GM10847 (cell line): ENCODE measurements around the gene CDK5.

Experiments used
- POLR2A ChIP-seq: IDR thresholded peaks from 2 replicates; pipeline ENCODE4 v1.6.1; 2011; ENCODE audit not compliant: insufficient read length; ENCODE audit errors: extremely low read depth

The CDK5 gene

GRCh38 chr7:151057506-151057988, at the start of gene CDK5:
Gene CDK5, minus strand, starts transcription at chr7:151057897. Its CDS starts 49 bp downstream, at chr7:151057848.
- TF ChIP-seq POLR2A: no peak

GRCh38 chr7:151104411-151105235, 46.9 kb upstream of the CDK5 start:
- TF ChIP-seq POLR2A: no peak

GRCh38 chr7:151103973-151104372, 46.3 kb upstream of the CDK5 start:
- TF ChIP-seq POLR2A: no peak

GRCh38 chr7:151102991-151103390, 45.3 kb upstream of the CDK5 start:
- TF ChIP-seq POLR2A: no peak

GRCh38 chr7:151101621-151102396, 44.1 kb upstream of the CDK5 start:
- no peak for TF ChIP-seq POLR2A

- no peak for TF ChIP-seq POLR2A
Measured at GRCh38 chr7:151100921-151101320, 43.2 kb upstream of the CDK5 start.

GRCh38 chr7:151099486-151100211, 42.0 kb upstream of the CDK5 start:
- TF ChIP-seq POLR2A: no peak

- no peak for TF ChIP-seq POLR2A
Measured at GRCh38 chr7:151095828-151096475, 38.3 kb upstream of the CDK5 start.

GRCh38 chr7:151095123-151095797, 37.6 kb upstream of the CDK5 start:
- TF ChIP-seq POLR2A: no peak

- no peak for TF ChIP-seq POLR2A
Measured at GRCh38 chr7:151094675-151095074, 37.0 kb upstream of the CDK5 start.

- TF ChIP-seq POLR2A: no peak
Measured at GRCh38 chr7:151093748-151094147, 36.1 kb upstream of the CDK5 start.

GRCh38 chr7:151091988-151092387, 34.3 kb upstream of the CDK5 start:
- no peak for TF ChIP-seq POLR2A

GRCh38 chr7:151091431-151091830, 33.7 kb upstream of the CDK5 start:
- no peak for TF ChIP-seq POLR2A

GRCh38 chr7:151091003-151091402, 33.3 kb upstream of the CDK5 start:
- no peak for TF ChIP-seq POLR2A
